Stimulated activated CD8-positive, alpha-beta memory T cell treated with anti-CD3 and anti-CD28 coated beads, Interleukin-12 subunit alpha, Interleukin-12 subunit beta, amount 100 ng/mL, for 4 hours (primary cell): ENCODE data around the gene SLC25A26.

ENCODE experiments used
- DNase-seq: peaks from one replicate; pipeline ENCODE4 v3.0.0-alpha.2; 2020; ENCODE audit warnings: low read depth

SLC25A26 gene

GRCh38 chr3:66227051-66227450 lies 6.2 kb downstream of the SLC25A26 start:
- no peak for DNase-seq

GRCh38 chr3:66227915-66228314 lies 7.1 kb downstream of the SLC25A26 start:
- no peak for DNase-seq

- DNase-seq, result no peak
These were observed 7.9 kb downstream of the SLC25A26 start for GRCh38 chr3:66228707-66229106.

GRCh38 chr3:66229931-66230330 lies 9.1 kb downstream of the SLC25A26 start:
- no peak for DNase-seq

GRCh38 chr3:66233033-66233432 lies 12.2 kb downstream of the SLC25A26 start:
- no peak for DNase-seq

GRCh38 chr3:66236281-66236680 lies 15.5 kb downstream of the SLC25A26 start:
- no peak for DNase-seq

GRCh38 chr3:66237552-66237951 lies 16.8 kb downstream of the SLC25A26 start:
- DNase-seq, result no peak

- no peak for DNase-seq
These were observed 18.8 kb downstream of the SLC25A26 start for GRCh38 chr3:66239513-66240123.

GRCh38 chr3:66241466-66241865 lies 20.7 kb downstream of the SLC25A26 start:
- no peak for DNase-seq

GRCh38 chr3:66242788-66243464 lies 22.1 kb downstream of the SLC25A26 start:
- no peak for DNase-seq

- no peak for DNase-seq
These were observed 27.8 kb downstream of the SLC25A26 start for GRCh38 chr3:66248641-66249040.

- DNase-seq, result no peak
These were observed 33.2 kb downstream of the SLC25A26 start for GRCh38 chr3:66253790-66254620.

GRCh38 chr3:66255865-66256264 lies 35.1 kb downstream of the SLC25A26 start:
- no peak for DNase-seq

GRCh38 chr3:66256806-66257205 lies 36.0 kb downstream of the SLC25A26 start:
- DNase-seq, result no peak

GRCh38 chr3:66259566-66260255 lies 38.9 kb downstream of the SLC25A26 start:
- DNase-seq, result no peak

GRCh38 chr3:66260431-66260830 lies 39.6 kb downstream of the SLC25A26 start:
- DNase-seq, result no peak

GRCh38 chr3:66261355-66261754 lies 40.6 kb downstream of the SLC25A26 start:
- DNase-seq, result no peak

GRCh38 chr3:66265649-66266048 lies 44.8 kb downstream of the SLC25A26 start:
- DNase-seq, result no peak

- DNase-seq, result no peak
These were observed 45.8 kb downstream of the SLC25A26 start for GRCh38 chr3:66266551-66266950.

GRCh38 chr3:66267031-66267430 lies 46.2 kb downstream of the SLC25A26 start:
- no peak for DNase-seq

- DNase-seq, result no peak
These were observed 47.1 kb downstream of the SLC25A26 start for GRCh38 chr3:66267906-66268305.

- DNase-seq, result no peak
These were observed 48.1 kb downstream of the SLC25A26 start for GRCh38 chr3:66268864-66269263.
